HG02884 (cell line): ENCODE data around the gene TRIL.

Experiments used
- ATAC-seq: cut with Tn5 transposase; IDR thresholded peaks from one replicate; pipeline ENCODE4 v1.9.1; 2021; ENCODE audit warnings: mild to moderate bottlenecking, moderate library complexity; ENCODE audit not compliant: unreplicated experiment

The TRIL gene

GRCh38 chr7:28941633-28942032, 16.5 kb downstream of the TRIL start:
- ATAC-seq: no peak

GRCh38 chr7:28940741-28941384, 17.3 kb downstream of the TRIL start:
- ATAC-seq: no peak

DNA sequence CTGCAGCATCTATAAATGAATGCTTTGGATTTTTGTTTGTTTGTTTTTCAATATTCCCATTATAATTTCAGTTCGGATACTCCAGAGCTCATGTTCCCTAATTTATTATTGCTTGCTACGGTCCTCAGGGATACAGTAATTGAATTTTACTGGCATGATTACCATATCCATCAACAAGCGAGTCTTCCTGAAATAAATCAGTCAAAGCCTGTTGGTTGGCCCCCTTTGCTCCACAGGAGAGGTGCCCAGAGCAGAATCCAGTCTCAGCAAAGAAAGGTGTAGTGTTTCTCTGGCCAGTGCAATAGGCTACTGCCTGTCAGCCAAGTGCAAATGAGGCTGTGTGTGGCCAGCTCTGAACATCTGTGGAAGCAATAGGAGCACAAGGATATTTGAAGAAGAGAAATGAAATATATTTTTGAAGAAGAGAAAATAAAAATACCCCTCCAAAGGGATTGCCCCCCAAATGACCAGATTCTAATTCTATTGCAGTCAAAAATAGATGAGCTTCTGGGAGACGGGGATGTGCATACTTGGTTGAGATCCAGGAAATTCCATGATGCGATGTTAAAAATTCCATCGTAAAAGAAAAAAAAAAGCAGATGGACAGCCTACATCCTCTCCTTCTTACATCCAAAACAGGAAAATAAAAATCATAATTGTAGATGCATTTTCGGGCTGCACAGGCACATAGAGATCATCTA, 18.1 kb downstream of the TRIL start:
- ATAC-seq: no peak

- no peak for ATAC-seq
These were observed 18.8 kb downstream of the TRIL start for GRCh38 chr7:28939367-28939766.

DNA sequence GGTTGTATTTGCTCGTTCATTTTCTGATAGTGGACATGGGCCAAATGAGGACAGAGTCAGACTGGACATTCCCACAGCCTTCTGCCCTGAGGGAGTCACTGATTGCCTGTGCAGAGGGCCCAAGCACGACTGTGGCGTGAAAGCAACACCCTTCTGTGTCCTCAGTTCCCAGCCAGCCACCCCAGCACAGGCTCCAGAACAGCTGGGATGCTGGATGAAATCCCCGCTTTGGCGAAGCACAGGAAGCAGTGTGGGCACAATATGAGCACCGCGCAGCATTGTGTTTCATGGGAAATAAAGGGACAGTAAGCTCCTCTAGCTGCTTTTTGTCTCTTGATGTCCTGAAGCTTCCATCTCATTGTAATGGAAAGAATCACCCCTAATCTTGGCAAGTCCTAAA, 20.5 kb downstream of the TRIL start:
- ATAC-seq: no peak

- no peak for ATAC-seq
These were observed 21.0 kb downstream of the TRIL start for GRCh38 chr7:28937103-28937502.

GRCh38 chr7:28933846-28934320, 24.2 kb downstream of the TRIL start:
- ATAC-seq: no peak

GRCh38 chr7:28931565-28931964, 26.6 kb downstream of the TRIL start:
- ATAC-seq: no peak

GRCh38 chr7:28926871-28927597, 31.1 kb downstream of the TRIL start:
- peak; percentile 93 for ATAC-seq

DNA sequence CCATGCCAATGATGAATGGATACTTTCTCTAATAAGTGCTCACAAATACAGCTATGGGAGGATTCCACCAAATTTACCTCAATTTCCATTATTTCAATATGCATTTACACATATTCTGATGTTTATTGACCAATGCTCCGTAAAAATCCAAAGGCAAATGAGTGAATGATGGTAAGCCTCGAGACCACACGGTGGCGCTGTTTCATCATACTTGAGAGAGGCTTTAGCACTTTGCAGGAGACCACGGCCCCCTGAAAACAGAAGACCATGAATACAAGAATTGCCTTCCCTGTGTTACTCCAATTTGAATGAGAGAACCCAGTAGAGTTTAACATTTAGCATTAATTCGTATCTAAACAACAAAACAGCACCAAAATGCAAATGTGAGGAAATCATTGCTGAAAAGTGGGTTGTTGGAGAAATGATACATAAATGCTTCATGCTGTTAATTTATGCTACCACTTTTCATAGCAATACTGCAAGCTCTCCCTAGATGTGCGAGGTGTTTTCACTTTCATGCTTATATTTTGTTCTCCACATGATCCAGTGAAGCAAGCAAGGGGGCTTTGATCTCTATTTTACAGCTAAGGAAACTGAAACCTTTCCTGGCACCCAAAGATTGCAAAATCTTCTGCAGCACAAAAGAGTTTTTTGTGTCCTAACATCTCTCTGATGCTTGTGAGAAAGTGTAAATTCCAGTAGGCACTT, 35.4 kb downstream of the TRIL start:
- ATAC-seq: peak; percentile 45

- ATAC-seq: peak; percentile 85
These were observed 36.3 kb downstream of the TRIL start for GRCh38 chr7:28921822-28922221.

- ATAC-seq: no peak
These were observed 37.7 kb downstream of the TRIL start for GRCh38 chr7:28920424-28920823.

DNA sequence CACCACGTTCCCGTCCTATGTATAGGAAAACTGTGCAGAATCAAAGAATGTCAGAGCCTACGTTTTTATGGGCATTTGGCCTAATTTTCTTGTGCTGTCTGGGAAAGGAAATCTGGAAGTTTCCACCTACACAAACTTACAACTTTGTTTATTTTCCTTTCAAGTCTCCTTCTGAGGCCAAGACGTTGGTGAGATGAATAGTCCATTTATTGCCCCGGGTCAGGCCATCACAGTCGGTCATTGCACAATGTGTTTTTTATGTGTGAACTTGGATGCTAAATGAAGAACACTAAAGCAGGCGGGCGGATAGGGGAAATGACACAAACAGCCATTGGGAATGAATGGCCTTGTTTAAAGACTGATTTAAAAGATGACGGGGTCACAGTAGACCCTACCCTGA, 38.6 kb downstream of the TRIL start:
- no peak for ATAC-seq

DNA sequence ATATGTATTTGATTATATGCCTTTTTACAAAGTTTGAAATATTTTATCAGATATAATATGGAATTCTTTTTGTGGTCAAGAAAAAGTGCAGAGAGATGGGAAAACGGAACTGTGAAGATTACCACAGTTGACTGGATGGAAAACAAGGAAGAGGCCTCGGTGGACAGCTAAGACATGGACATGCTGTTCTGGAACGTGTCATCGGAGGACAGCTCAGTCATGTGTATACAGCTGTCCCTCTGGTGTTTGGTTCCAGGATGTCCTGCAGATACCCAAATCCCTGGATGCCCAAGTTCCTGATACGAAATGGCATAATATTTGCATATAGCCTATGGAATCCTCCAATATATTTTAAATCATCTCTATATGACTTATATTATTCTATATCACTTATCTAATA, 49.4 kb downstream of the TRIL start:
- ATAC-seq: no peak

DNA sequence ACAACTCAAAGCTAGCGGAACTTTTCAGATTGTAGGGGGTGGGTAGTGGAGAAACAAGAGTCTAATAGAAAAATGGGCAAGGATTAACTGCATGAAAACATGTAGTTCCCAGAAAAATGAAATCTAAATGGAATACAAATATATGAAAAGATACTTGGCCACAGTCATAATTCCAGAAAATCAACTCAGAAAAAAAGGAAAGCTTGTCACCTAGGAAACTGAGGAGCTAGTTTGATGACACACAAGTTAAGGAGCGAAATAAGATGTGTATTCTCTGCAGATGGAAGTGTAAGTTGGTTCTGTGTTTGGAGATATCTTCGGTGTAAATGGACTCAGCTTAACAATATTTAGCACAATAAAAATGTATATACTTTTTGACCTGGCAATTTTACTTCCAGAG, 52.7 kb downstream of the TRIL start:
- no peak for ATAC-seq

- ATAC-seq: no peak
These were observed 53.5 kb downstream of the TRIL start for GRCh38 chr7:28904578-28905048.

DNA sequence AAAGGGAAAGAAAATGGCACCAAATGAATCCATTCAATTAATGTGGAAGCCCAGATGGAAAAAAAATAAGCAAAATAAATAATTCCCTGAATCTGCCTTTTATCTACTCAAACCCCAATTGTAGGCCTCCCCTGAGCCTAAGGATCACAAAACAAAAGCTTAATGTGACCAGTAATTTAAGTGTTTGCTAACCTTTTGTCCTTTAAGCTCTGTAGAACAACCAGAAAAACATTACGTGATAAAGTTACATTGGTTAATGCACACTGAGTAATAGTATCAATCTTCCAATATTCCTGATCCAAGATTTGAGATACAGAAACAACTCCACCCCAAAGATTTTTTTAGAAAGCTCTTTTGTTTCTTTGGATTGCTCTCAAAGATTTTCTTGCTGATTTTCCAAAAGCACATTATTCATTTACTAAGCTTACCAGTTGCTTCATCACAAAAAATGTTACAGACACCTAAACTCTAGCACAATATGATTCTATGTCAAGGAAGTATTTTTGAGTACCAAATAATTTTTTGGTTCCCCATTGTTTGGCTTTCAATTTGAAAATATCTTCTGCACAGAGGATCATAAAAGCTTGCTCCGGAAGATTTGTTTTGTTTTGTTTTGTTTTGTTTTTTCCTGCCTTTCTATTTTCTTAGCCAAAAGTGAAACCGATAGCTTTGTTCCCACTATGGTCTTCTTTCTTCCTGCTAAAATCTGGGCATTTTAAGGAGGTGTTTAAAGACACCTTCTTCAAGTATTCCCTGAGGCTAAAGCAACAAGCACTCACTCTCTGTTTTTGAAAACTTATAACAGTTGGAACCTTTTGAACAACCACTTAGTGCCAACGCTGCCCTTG, 54.2 kb downstream of the TRIL start:
- ATAC-seq: no peak
